OCI-LY1 (cell line): Measurements from ENCODE around the gene KRTAP10-9.
A peak's percentile ranks its signal among the peaks of the same experiment; 100 is the strongest.

Source experiments
- H2AFZ ChIP-seq: fragments of 200-600 bp; sonication (generic), shearing (Covaris generic); 2 replicates; pipeline ENCODE4 v1.6.0; 2014; ENCODE audit warnings: antibody characterized with exemption, mild to moderate bottlenecking, low read length
- H3F3A ChIP-seq: fragments of 200-600 bp; sonication (generic), shearing (Covaris generic); 2 replicates; pipeline ENCODE4 v1.6.0; 2014; ENCODE audit warnings: mild to moderate bottlenecking, antibody characterized with exemption, low read length, moderate library complexity; ENCODE audit not compliant: insufficient read depth
- H3K27ac ChIP-seq: fragments of 200-600 bp; sonication (generic); 2 replicates; pipeline ENCODE4 v1.5.1; 2014; ENCODE audit warnings: low read length, mixed run types, mild to moderate bottlenecking, low read depth; ENCODE audit not compliant: poor library complexity, severe bottlenecking
- H3K27me3 ChIP-seq: fragments of 200-600 bp; sonication (generic); 2 replicates; pipeline ENCODE4 v1.6.0; 2014; ENCODE audit warnings: antibody characterized with exemption, mild to moderate bottlenecking, low read length, moderate library complexity; ENCODE audit not compliant: insufficient read depth
- H3K36me3 ChIP-seq: fragments of 200-600 bp; sonication (generic); 2 replicates; pipeline ENCODE4 v1.6.1; 2014; ENCODE audit warnings: mild to moderate bottlenecking, antibody characterized with exemption, low read length, moderate library complexity, mixed read lengths; ENCODE audit not compliant: insufficient read depth
- H3K4me1 ChIP-seq: fragments of 200-600 bp; sonication (generic); 2 replicates; pipeline ENCODE4 v1.5.1; 2014; ENCODE audit warnings: mild to moderate bottlenecking, low read length, moderate library complexity; ENCODE audit not compliant: insufficient read depth, severe bottlenecking
- H3K4me2 ChIP-seq: fragments of 200-600 bp; sonication (generic), shearing (Covaris generic); 2 replicates; pipeline ENCODE4 v1.6.1; 2014; ENCODE audit warnings: low read length
- H3K4me3 ChIP-seq: fragments of 200-600 bp; sonication (generic); 2 replicates; pipeline ENCODE4 v1.5.1; 2014; ENCODE audit warnings: low read length, low read depth, mild to moderate bottlenecking, mixed read lengths; ENCODE audit not compliant: poor library complexity, severe bottlenecking
- H3K79me2 ChIP-seq: fragments of 200-600 bp; shearing (Covaris generic); 2 replicates; pipeline ENCODE4 v1.6.1; 2016; ENCODE audit warnings: mixed run types, low read length, mixed read lengths; ENCODE audit not compliant: insufficient read depth
- H3K9ac ChIP-seq: fragments of 200-600 bp; sonication (generic), shearing (Covaris generic); 2 replicates; pipeline ENCODE4 v1.6.1; 2014; ENCODE audit warnings: mild to moderate bottlenecking, low read length, mixed read lengths
- H3K9me2 ChIP-seq: fragments of 200-600 bp; sonication (generic), shearing (Covaris generic); 2 replicates; pipeline ENCODE4 v1.6.1; 2014; ENCODE audit warnings: low read depth, mild to moderate bottlenecking, low read length, mixed read lengths
- H3K9me3 ChIP-seq: fragments of 200-600 bp; shearing (Covaris generic); 2 replicates; pipeline ENCODE4 v1.6.1; 2014; ENCODE audit warnings: low read length, mixed read lengths
- H4K20me1 ChIP-seq: fragments of 200-600 bp; sonication (generic), shearing (Covaris generic); 2 replicates; pipeline ENCODE4 v1.6.0; 2016; ENCODE audit warnings: mild to moderate bottlenecking, low read length; ENCODE audit not compliant: insufficient read depth
- EZH2 ChIP-seq: fragments of 200-600 bp; sonication (generic), shearing (Covaris generic); IDR thresholded peaks from 2 replicates; pipeline ENCODE4 v1.8.0; 2017; ENCODE audit warnings: borderline replicate concordance, mixed run types, mild to moderate bottlenecking, antibody characterized with exemption, low read length, moderate library complexity, mixed read lengths
- TF ChIP-seq, protein P1 (sequence below): fragments of 200-600 bp; sonication (generic), shearing (Covaris generic); IDR thresholded peaks from 2 replicates; pipeline ENCODE4 v1.5.1; 2017; ENCODE audit warnings: mild to moderate bottlenecking, antibody characterized with exemption, low read length, moderate library complexity, mixed read lengths

KRTAP10-9 gene

DNA sequence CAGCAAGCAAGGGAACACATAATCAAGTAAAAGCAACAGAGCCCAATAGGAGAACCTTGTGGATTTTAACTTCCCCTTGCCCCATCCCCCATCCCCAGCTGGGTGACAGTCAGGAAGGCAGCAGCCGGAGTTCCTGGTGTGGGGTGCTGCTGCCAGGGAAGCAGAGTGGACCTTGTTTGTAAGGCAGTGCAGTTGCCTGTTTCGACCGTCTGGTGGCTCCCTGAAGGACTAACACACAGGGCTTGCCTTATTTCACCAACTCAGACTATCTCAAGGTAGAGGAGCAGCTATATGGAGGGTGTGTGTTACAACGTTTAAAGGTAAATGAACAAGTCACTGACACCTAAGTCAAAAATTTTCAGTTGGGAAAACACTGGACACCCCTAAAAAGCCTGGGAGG lies 8.4 kb upstream of the KRTAP10-9 start:
- H3K4me3 ChIP-seq, result no peak overlapping the region
- H3K9ac ChIP-seq, result no peak overlapping the region
- H3K27me3 ChIP-seq, result no peaks in the 10 kb centered on the region; the same call in 1 of the 2 replicates
- peaks cover 7% of the 10 kb centered on the region; the same call in 1 of the 2 replicates for H3K9me3 ChIP-seq
- H3K4me1 ChIP-seq, result peaks cover 6% of the 10 kb centered on the region
- no peak overlapping the region for H2AFZ ChIP-seq
- no peaks in the 10 kb centered on the region for H3K36me3 ChIP-seq
- no peaks in the 10 kb centered on the region for H3K9me2 ChIP-seq
- H4K20me1 ChIP-seq, result no peaks in the 10 kb centered on the region
- H3F3A ChIP-seq, result no peaks in the 10 kb centered on the region
- H3K27ac ChIP-seq, result no peak overlapping the region
- TF ChIP-seq, protein P1, sequence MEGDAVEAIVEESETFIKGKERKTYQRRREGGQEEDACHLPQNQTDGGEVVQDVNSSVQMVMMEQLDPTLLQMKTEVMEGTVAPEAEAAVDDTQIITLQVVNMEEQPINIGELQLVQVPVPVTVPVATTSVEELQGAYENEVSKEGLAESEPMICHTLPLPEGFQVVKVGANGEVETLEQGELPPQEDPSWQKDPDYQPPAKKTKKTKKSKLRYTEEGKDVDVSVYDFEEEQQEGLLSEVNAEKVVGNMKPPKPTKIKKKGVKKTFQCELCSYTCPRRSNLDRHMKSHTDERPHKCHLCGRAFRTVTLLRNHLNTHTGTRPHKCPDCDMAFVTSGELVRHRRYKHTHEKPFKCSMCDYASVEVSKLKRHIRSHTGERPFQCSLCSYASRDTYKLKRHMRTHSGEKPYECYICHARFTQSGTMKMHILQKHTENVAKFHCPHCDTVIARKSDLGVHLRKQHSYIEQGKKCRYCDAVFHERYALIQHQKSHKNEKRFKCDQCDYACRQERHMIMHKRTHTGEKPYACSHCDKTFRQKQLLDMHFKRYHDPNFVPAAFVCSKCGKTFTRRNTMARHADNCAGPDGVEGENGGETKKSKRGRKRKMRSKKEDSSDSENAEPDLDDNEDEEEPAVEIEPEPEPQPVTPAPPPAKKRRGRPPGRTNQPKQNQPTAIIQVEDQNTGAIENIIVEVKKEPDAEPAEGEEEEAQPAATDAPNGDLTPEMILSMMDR, result peak; percentile 32; the same call in 1 of the 2 replicates
- no peak for TF ChIP-seq EZH2
- H3K79me2 ChIP-seq, result no peaks in the 10 kb centered on the region
- no peak overlapping the region for H3K4me2 ChIP-seq

- Histone ChIP-seq H3K27ac (no peak overlapping the region), H3K9me3 (peaks cover 9% of the 10 kb centered on the region), H3K9ac (no peak overlapping the region), H3F3A (no peaks in the 10 kb centered on the region), H3K4me3 (no peak overlapping the region), H3K27me3 (no peaks in the 10 kb centered on the region; the same call in 1 of the 2 replicates), H3K36me3 (no peaks in the 10 kb centered on the region), H3K79me2 (no peaks in the 10 kb centered on the region), H3K4me1 (peaks cover 6% of the 10 kb centered on the region), H2AFZ (0 out of 2 replicates have a peak overlapping the region, but pooled peaks have one; percentile 5), H4K20me1 (no peaks in the 10 kb centered on the region), H3K9me2 (no peaks in the 10 kb centered on the region), H3K4me2 (no peak overlapping the region; the same call in 1 of the 2 replicates)
- TF ChIP-seq, protein P1, result no peak
- no peak for TF ChIP-seq EZH2
These were observed 8.0 kb upstream of the KRTAP10-9 start for GRCh38 chr21:44618909-44619308.

- Histone ChIP-seq H3K4me2 (no peak overlapping the region), H3K27me3 (no peaks in the 10 kb centered on the region; the same call in 1 of the 2 replicates), H3K9me2 (no peaks in the 10 kb centered on the region), H2AFZ (no peak overlapping the region), H3K4me1 (peaks cover 6% of the 10 kb centered on the region), H4K20me1 (no peaks in the 10 kb centered on the region), H3K4me3 (no peak overlapping the region), H3K79me2 (no peaks in the 10 kb centered on the region), H3K27ac (no peak overlapping the region), H3K36me3 (no peaks in the 10 kb centered on the region), H3K9ac (no peak overlapping the region), H3F3A (no peaks in the 10 kb centered on the region), H3K9me3 (peaks cover 14% of the 10 kb centered on the region)
- TF ChIP-seq EZH2, result no peak
- TF ChIP-seq, protein P1, result no peak
These were observed 7.0 kb upstream of the KRTAP10-9 start for GRCh38 chr21:44619886-44620285.
